MM.1S (cell line): ENCODE measurements around the gene TACC2.

Source experiments
- CTCF ChIP-seq: fragments of 300-600 bp; sonication (generic); IDR thresholded peaks from 2 replicates; pipeline ENCODE4 v1.5.1; 2016; ENCODE audit warnings: antibody characterized with exemption, low read length, mixed read lengths
- EZH2 ChIP-seq: fragments of 300-600 bp; sonication (generic); optimal IDR thresholded peaks from 2 replicates; pipeline ENCODE3; 2017; ENCODE audit warnings: low read depth, mild to moderate bottlenecking, antibody characterized with exemption, low read length, mixed read lengths
- EZH2phosphoT487 ChIP-seq: fragments of 300-600 bp; sonication (generic); IDR thresholded peaks from 2 replicates; pipeline ENCODE4 v1.6.1; 2018; ENCODE audit warnings: antibody characterized with exemption, low read length

GRCh38 chr10:122029499-122030199 is 40.7 kb downstream of the TACC2 start:
- TF ChIP-seq CTCF, result no peak
- no peak for TF ChIP-seq EZH2
- no peak for TF ChIP-seq EZH2phosphoT487
